ENCODE measurements around the gene MFSD11.

DNA sequence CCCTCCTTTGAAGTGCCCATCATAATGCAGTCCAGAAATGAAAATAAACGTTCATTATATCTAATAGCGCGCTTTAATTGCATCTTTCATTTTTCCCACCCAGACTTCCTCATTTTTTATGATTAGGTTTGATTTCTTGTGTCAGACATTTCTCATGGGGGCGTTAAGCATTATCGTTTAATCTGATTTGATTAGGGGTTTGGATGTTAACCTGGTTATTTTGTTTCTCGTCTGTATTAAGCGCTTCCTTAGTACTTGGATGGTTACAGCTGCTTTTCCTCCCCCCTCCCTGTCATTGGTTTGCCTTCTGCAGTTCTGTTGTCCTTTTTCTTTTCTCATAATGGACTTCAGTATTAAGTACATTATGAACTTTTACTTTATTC lies 540 bp downstream of the MFSD11 start:
- no peak for TF ChIP-seq CTCF (IDR thresholded peaks at IDR 0.05 in 2 of 3, conservative IDR thresholded peaks at IDR 0.05 in 1 of 3; ENCODE audit: borderline replicate concordance in 1 of 3, insufficient read depth in 1 of 3, low read depth in 2 of 3, low read length in 2 of 3)
- no peak for TF ChIP-seq POLR2AphosphoS5 (IDR thresholded peaks at IDR 0.05; ENCODE audit: low read depth, low read length)
- TF ChIP-seq POLR2A (IDR thresholded peaks at IDR 0.05; ENCODE audit: borderline replicate concordance, extremely low read depth, insufficient read depth, insufficient read length): no peak
- TF ChIP-seq EGR1 (IDR thresholded peaks at IDR 0.05; ENCODE audit: low read depth): no peak
- TF ChIP-seq TCF7L2 (IDR thresholded peaks at IDR 0.05; ENCODE audit: borderline replicate concordance, extremely low read depth, insufficient read depth, insufficient read length): no peak
- TF ChIP-seq, protein P1, sequence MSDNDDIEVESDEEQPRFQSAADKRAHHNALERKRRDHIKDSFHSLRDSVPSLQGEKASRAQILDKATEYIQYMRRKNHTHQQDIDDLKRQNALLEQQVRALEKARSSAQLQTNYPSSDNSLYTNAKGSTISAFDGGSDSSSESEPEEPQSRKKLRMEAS (IDR thresholded peaks at IDR 0.05): no peak
- TF ChIP-seq EZH2phosphoT487 (IDR thresholded peaks at IDR 0.05; ENCODE audit: borderline replicate concordance): no peak
- no peak for TF ChIP-seq EZH2 (IDR thresholded peaks at IDR 0.05)
- TF ChIP-seq CEBPB (IDR thresholded peaks at IDR 0.05; ENCODE audit: low read depth): no peak
- TF ChIP-seq ZFX (IDR thresholded peaks at IDR 0.05): no peak
- no peak for TF ChIP-seq RAD21 (IDR thresholded peaks at IDR 0.05; ENCODE audit: low read depth)
- no peak for TF ChIP-seq REST (IDR thresholded peaks at IDR 0.05; ENCODE audit: low read depth)
- TF ChIP-seq, protein P2, sequence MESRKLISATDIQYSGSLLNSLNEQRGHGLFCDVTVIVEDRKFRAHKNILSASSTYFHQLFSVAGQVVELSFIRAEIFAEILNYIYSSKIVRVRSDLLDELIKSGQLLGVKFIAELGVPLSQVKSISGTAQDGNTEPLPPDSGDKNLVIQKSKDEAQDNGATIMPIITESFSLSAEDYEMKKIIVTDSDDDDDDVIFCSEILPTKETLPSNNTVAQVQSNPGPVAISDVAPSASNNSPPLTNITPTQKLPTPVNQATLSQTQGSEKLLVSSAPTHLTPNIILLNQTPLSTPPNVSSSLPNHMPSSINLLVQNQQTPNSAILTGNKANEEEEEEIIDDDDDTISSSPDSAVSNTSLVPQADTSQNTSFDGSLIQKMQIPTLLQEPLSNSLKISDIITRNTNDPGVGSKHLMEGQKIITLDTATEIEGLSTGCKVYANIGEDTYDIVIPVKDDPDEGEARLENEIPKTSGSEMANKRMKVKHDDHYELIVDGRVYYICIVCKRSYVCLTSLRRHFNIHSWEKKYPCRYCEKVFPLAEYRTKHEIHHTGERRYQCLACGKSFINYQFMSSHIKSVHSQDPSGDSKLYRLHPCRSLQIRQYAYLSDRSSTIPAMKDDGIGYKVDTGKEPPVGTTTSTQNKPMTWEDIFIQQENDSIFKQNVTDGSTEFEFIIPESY (IDR thresholded peaks at IDR 0.05; ENCODE audit: extremely low read depth, insufficient replicate concordance, low read length): no peak

All from HCT116 (cell line).